GM12878 (cell line): Measurements from ENCODE around the gene C14orf93. TPM values are rescaled to one million over a fixed set of nuclear protein-coding genes. Genes with fewer than 3 reads are reported as not detected.

ENCODE experiments used
- ATAC-seq: fragments of 200-7000 bp; cut with Tn5 transposase; 3 replicates; pipeline ENCODE4 v1.9.1; 2020; ENCODE audit warnings: mild to moderate bottlenecking, moderate library complexity
- BruUV-seq: library from RNA; stranded (reverse); fragments of 400-500 nt; replicated peaks from 2 replicates; lab custom pipeline; 2021; lab: Mats Ljungman, UMichigan
- CTCF ChIA-PET: fragments of 300-600 bp; sonication (Branson Sonifier 250); formaldehyde crosslinking; extraction: SDS; loops from one replicate; lab custom pipeline; 2021; ENCODE audit warnings: inconsistent platforms; lab: Yijun Ruan, JAX
- POLR2A ChIA-PET: fragments of 350-600 bp; formaldehyde crosslinking; extraction: SDS; loops from one replicate; lab custom pipeline; 2021; ENCODE audit warnings: inconsistent platforms; lab: Charles Lee
- RAD21 ChIA-PET: fragments of 300-600 bp; sonication (Branson Sonifier 250); formaldehyde crosslinking; loops from one replicate; lab custom pipeline; 2023; ENCODE audit warnings: antibody characterized with exemption; ENCODE audit not compliant: unreplicated experiment; lab: Charles Lee
- SMC1A ChIA-PET: fragments of 300-600 bp; sonication (Branson Sonifier 250); formaldehyde crosslinking; loops from one replicate; lab custom pipeline; 2023; ENCODE audit not compliant: unreplicated experiment, uncharacterized antibody; lab: Charles Lee
- DNase-seq: peaks from one replicate; pipeline ENCODE4 v3.0.0-alpha.2; 2011; ENCODE audit warnings: low read depth, low spot score
- FAIRE-seq: peaks from 3 replicates; lab custom pipeline; 2011; peaks lifted over from hg19 to GRCh38; lab: Jason Lieb, UNC
- H2AFZ ChIP-seq: 2 replicates; pipeline ENCODE4 v1.6.0; 2011; ENCODE audit warnings: low read depth, low read length, control low read depth; ENCODE audit not compliant: control insufficient read depth
- H3K27ac ChIP-seq: 2 replicates; pipeline ENCODE4 v1.5.1; 2011; ENCODE audit warnings: control low read depth; ENCODE audit not compliant: control insufficient read depth, insufficient read depth
- H3K27me3 ChIP-seq, 2 experiments: replicated peaks in 1 of 2; 2 replicates each; pipeline versions ENCODE4 v1.6.0 to v1.6.1; 2011; ENCODE audit warnings: low read length in 1 of 2; ENCODE audit not compliant: control insufficient read depth in 2 of 2, insufficient read depth in 2 of 2
- H3K36me3 ChIP-seq, 2 experiments: 2 replicates each; pipeline ENCODE4 v1.5.1; 2011; ENCODE audit warnings: low read length in 1 of 2; ENCODE audit not compliant: control insufficient read depth in 2 of 2, insufficient read depth in 2 of 2
- H3K4me1 ChIP-seq: 2 replicates; pipeline ENCODE4 v1.6.1; 2011; ENCODE audit warnings: mild to moderate bottlenecking, low read length, moderate library complexity, mixed read lengths; ENCODE audit not compliant: control insufficient read depth, insufficient read depth
- H3K4me2 ChIP-seq: 2 replicates; pipeline ENCODE4 v1.6.0; 2011; ENCODE audit warnings: control low read depth; ENCODE audit not compliant: control insufficient read depth, insufficient read depth
- H3K4me3 ChIP-seq: fragments of 200-600 bp; sonication (generic); 2 replicates; pipeline ENCODE4 v1.5.1; 2016
- H3K79me2 ChIP-seq: 2 replicates; pipeline ENCODE4 v1.6.0; 2011; ENCODE audit warnings: low read length; ENCODE audit not compliant: control insufficient read depth, insufficient read depth
- H3K9ac ChIP-seq: 2 replicates; pipeline ENCODE4 v1.8.0; 2011; ENCODE audit warnings: low read length, control low read depth, mixed read lengths; ENCODE audit not compliant: control insufficient read depth, insufficient read depth
- H3K9me3 ChIP-seq: replicated peaks from 3 replicates; pipeline ENCODE4 v1.5.1; 2011; ENCODE audit warnings: mild to moderate bottlenecking, low read length; ENCODE audit not compliant: control insufficient read depth, insufficient read depth
- H4K20me1 ChIP-seq: 2 replicates; pipeline ENCODE4 v1.6.0; 2011; ENCODE audit not compliant: control insufficient read depth, insufficient read depth
- CREM ChIP-seq: IDR thresholded peaks from 2 replicates; pipeline ENCODE4 v1.6.1; 2014; ENCODE audit warnings: antibody characterized with exemption, low read depth
- DPF2 ChIP-seq: fragments of 450-650 bp; IDR thresholded peaks from 2 replicates; pipeline ENCODE4 v1.6.1; 2017; ENCODE audit warnings: mild to moderate bottlenecking
- EP300 ChIP-seq, 2 experiments: fragments of 150-350 bp in 1 of 2; IDR thresholded peaks; 2 replicates each; pipeline ENCODE4 v1.6.1; 2011 to 2012; ENCODE audit warnings: low read depth in 2 of 2, low read length in 2 of 2, borderline replicate concordance in 1 of 2, improper control_type of control experiment in 1 of 2, inconsistent platforms in 1 of 2; ENCODE audit not compliant: control insufficient read depth in 1 of 2
- KLF5 ChIP-seq: fragments of 450-650 bp; IDR thresholded peaks from 2 replicates; pipeline ENCODE4 v1.6.1; 2014; ENCODE audit warnings: mild to moderate bottlenecking; ENCODE audit not compliant: partially characterized antibody
- NBN ChIP-seq: fragments of 450-650 bp; IDR thresholded peaks from 2 replicates; pipeline ENCODE4 v1.6.1; 2016
- NFXL1 ChIP-seq: fragments of 450-650 bp; IDR thresholded peaks from 2 replicates; pipeline ENCODE4 v1.6.1; 2017; ENCODE audit warnings: antibody characterized with exemption, mild to moderate bottlenecking, borderline replicate concordance
- NFYB ChIP-seq: IDR thresholded peaks from 2 replicates; pipeline ENCODE4 v1.6.1; 2011; ENCODE audit warnings: low read depth, mild to moderate bottlenecking, low read length, improper control_type of control experiment, moderate library complexity; ENCODE audit not compliant: insufficient read depth
- NR2C1 ChIP-seq: fragments of 450-650 bp; IDR thresholded peaks from 2 replicates; pipeline ENCODE4 v1.6.1; 2017; ENCODE audit warnings: antibody characterized with exemption, mild to moderate bottlenecking, moderate library complexity
- STAT3 ChIP-seq: IDR thresholded peaks from 2 replicates; pipeline ENCODE4 v1.6.1; 2011; ENCODE audit warnings: low read depth, low read length, improper control_type of control experiment
- TAF1 ChIP-seq: IDR thresholded peaks from 2 replicates; pipeline ENCODE4 v1.6.1; 2011; ENCODE audit warnings: mild to moderate bottlenecking, low read depth, low read length, borderline replicate concordance
- WRNIP1 ChIP-seq: IDR thresholded peaks from 2 replicates; pipeline ENCODE4 v1.6.1; 2011; ENCODE audit warnings: low read depth, low read length, improper control_type of control experiment, borderline replicate concordance
- ZNF24 ChIP-seq: fragments of 450-650 bp; IDR thresholded peaks from 2 replicates; pipeline ENCODE4 v1.6.1; 2017; ENCODE audit warnings: antibody characterized with exemption, mild to moderate bottlenecking
- ZSCAN29 ChIP-seq: fragments of 450-650 bp; IDR thresholded peaks from 2 replicates; pipeline ENCODE4 v1.6.1; 2017; ENCODE audit warnings: mild to moderate bottlenecking, moderate library complexity
- WGBS: methylation state at CpG from one replicate; pipeline ENCODE4 v1.1.6; 2016; ENCODE audit warnings: low lambda C conversion rate; ENCODE audit not compliant: insufficient replicate concordance, insufficient coverage; ENCODE audit errors: missing lambda C conversion rate; 5-methylcytosine and 5-hydroxymethylcytosine counted together
- in situ Hi-C: fragments of 300-500 bp; cut with MboI; formaldehyde crosslinking; loops from 9 replicates; pipeline ENCODE4 v1.14.3; 2018; ENCODE audit warnings: mixed read lengths
- intact Hi-C: fragments of 100-400 bp; cut with micrococcal nuclease; formaldehyde crosslinking; loops from one replicate; pipeline ENCODE4 v1.14.2; 2022; ENCODE audit not compliant: unreplicated experiment
- polyA plus RNA-seq, 11 experiments: library from polyadenylated mRNA; depleted of rRNA in 4 of 11; unstranded in 6 of 11; stranded (reverse) in 5 of 11; fragments of >200 nt; fragmentation: Nextera tagmentation in 4 of 11; fragmentation: Illumina TruSeq in 1 of 11; extraction: Ambion mirVana in 4 of 11; extraction: Trizol in 1 of 11; gene quantifications; 1 replicate in 1 of 11; 2 replicates in 10 of 11; pipeline versions ENCODE4 v1.2.1 to v1.2.3, GENCODE V29; 2011 to 2016; ENCODE audit warnings: inconsistent platforms in 2 of 11, missing spikeins in 2 of 11, low read depth in 1 of 11
- total RNA-seq, 4 experiments: library from RNA; depleted of rRNA in 3 of 4; stranded (reverse); fragments of >200 nt in 3 of 4; fragmentation: Illumina TruSeq in 1 of 4; extraction: Trizol in 1 of 4; gene quantifications; 2 replicates each; pipeline versions ENCODE4 v1.2.1 to v1.2.3, GENCODE V29; 2013 to 2021
- TF ChIP-seq, protein P1 (sequence below): fragments of 450-650 bp; IDR thresholded peaks from 2 replicates; pipeline ENCODE4 v1.6.1; 2017; ENCODE audit warnings: mild to moderate bottlenecking, moderate library complexity
- TF ChIP-seq, protein P2 (sequence below): IDR thresholded peaks from 2 replicates; pipeline ENCODE4 v1.6.1; 2011; ENCODE audit warnings: borderline replicate concordance, low read depth, mild to moderate bottlenecking, moderate library complexity, low read length; ENCODE audit not compliant: insufficient read depth, poor library complexity, severe bottlenecking
- TF ChIP-seq, protein P3 (sequence below): IDR thresholded peaks from 2 replicates; pipeline ENCODE4 v1.6.1; 2011; ENCODE audit warnings: low read depth, mild to moderate bottlenecking, low read length, moderate library complexity, borderline replicate concordance; ENCODE audit errors: extremely low read depth

C14orf93 gene
- total and polyA plus RNA-seq, 10 of the 15 experiments (the other 5 are each of a cell fraction or from before 2014, with no cell fraction given), result 1.8 to 13.9 (median 10.2) TPM

DNA sequence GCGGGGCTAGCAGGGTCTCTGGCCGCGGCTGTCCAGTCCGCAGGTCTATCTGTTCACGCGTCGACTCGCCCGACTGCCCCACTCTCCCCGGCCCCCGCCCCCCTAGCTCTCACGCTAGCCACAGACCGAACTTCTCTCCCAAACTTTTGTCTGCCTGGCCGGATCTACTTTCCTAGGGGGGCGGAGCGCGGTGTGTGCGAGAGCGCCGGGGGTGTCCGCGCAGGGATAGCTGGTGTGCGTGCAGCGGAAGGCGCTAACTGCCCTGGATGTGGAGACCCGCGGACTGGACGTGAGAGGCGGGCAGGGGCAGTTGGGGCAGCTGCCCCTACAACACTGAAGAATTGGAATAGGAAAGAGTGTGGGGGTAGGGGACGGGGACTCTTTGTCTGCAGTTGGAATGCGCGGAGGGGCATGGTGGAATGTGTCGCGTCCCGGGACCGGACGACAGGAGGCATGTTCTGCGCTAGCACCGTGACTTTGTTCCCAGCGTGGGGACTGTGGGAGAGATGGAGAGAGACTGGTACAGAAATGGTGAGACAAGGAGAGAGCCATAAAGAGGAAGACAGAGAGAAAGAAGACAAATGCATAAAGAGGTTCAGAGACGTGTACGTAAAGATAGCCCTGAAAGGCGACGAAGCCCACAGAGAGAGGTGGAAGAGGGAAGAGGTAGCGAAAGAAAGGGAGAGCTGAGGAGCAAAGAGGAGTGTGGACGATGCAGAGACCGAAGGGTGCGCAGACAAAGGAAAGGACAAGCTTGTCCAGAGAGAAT is 27.3 kb downstream of the C14orf93 start, which contains the start of gene AJUBA:
Gene AJUBA (minus strand): TSS at position 75 of the 769 bp plus-strand sequence. CDS start 285 bp downstream, outside the sequence.
- peak within 1 kb of the TSS; percentile 25; the same call in 1 of the 2 replicates for H3K9ac ChIP-seq
- H3K27me3 ChIP-seq, result peaks cover 4 to 13% of the 10 kb centered on the region in 2 experiments
- no TSS peak for BruUV-seq
- H3K9me3 ChIP-seq, result no peaks in the 10 kb centered on the region
- DNase-seq (no peak), FAIRE-seq (peak; percentile 7), ATAC-seq (peak; percentile 42)
- no peaks in the 10 kb centered on the region; a peak in 1 of 4 replicates for H3K36me3 ChIP-seq
- no peaks in the 10 kb centered on the region; the same call in 1 of the 2 replicates for H3K4me1 ChIP-seq
- intact Hi-C loops (loop anchor here (1.0 to 10.0 kb wide), 4 partner anchors 9 to 598 kb away; partner anchors contain the start of gene PRMT5), in situ Hi-C loops (loop anchor here (5.0 kb wide), 1 partner anchor 410 kb away; no protein-coding TSS in a partner anchor)
- CTCF ChIA-PET, result interaction anchor here (0.6 to 25.0 kb wide), 18 partner anchors 10 to 594 kb away, joined by 3 to 853 read pairs (median 4); partner anchors contain the start of genes CDH24, HOMEZ, PABPN1 and PRMT5
- peak within 1 kb of the TSS; percentile 73 for H3K4me2 ChIP-seq
- peak within 1 kb of the TSS; percentile 63; the same call in 1 of the 2 replicates for H3K4me3 ChIP-seq
- RAD21 ChIA-PET, result interaction anchor here (0.6 to 9.1 kb wide), 6 partner anchors 8 to 160 kb away, joined by 3 to 224 read pairs (median 10); partner anchors contain the start of genes CDH24 and PRMT5
- SMC1A ChIA-PET, result interaction anchor here (1.0 to 7.6 kb wide), 9 partner anchors 10 to 85 kb away, joined by 3 to 156 read pairs (median 9); partner anchors contain the start of genes CDH24, HAUS4 and PRMT5
- no peak within 1 kb of the TSS for H3K27ac ChIP-seq
- WGBS, result 1% methylated on average over 48 of the region's 48 CpGs
- H3K79me2 ChIP-seq, result no peaks in the 10 kb centered on the region
- H4K20me1 ChIP-seq, result no peaks in the 10 kb centered on the region
- POLR2A ChIA-PET, result no interaction called here
- peak within 1 kb of the TSS; percentile 57 for H2AFZ ChIP-seq
- TF ChIP-seq NBN (peak; percentile 71; the same call in 1 of the 2 replicates), NFXL1 (no peak), ZSCAN29 (no peak), EP300 (IDR thresholded peaks at IDR 0.05; ENCODE audit: borderline replicate concordance in 1 of 2, control insufficient read depth in 1 of 2, low read depth in 2 of 2, low read length in 2 of 2) (no peak), ZNF24 (no peak), CREM (0 out of 2 replicates have a peak, but pooled peaks have one; percentile 37), KLF5 (no peak), WRNIP1 (no peak), STAT3 (no peak), NR2C1 (no peak), DPF2 (0 out of 2 replicates have a peak, but pooled peaks have one; percentile 28), TAF1 (no peak), NFYB (no peak)
- TF ChIP-seq, protein P1, sequence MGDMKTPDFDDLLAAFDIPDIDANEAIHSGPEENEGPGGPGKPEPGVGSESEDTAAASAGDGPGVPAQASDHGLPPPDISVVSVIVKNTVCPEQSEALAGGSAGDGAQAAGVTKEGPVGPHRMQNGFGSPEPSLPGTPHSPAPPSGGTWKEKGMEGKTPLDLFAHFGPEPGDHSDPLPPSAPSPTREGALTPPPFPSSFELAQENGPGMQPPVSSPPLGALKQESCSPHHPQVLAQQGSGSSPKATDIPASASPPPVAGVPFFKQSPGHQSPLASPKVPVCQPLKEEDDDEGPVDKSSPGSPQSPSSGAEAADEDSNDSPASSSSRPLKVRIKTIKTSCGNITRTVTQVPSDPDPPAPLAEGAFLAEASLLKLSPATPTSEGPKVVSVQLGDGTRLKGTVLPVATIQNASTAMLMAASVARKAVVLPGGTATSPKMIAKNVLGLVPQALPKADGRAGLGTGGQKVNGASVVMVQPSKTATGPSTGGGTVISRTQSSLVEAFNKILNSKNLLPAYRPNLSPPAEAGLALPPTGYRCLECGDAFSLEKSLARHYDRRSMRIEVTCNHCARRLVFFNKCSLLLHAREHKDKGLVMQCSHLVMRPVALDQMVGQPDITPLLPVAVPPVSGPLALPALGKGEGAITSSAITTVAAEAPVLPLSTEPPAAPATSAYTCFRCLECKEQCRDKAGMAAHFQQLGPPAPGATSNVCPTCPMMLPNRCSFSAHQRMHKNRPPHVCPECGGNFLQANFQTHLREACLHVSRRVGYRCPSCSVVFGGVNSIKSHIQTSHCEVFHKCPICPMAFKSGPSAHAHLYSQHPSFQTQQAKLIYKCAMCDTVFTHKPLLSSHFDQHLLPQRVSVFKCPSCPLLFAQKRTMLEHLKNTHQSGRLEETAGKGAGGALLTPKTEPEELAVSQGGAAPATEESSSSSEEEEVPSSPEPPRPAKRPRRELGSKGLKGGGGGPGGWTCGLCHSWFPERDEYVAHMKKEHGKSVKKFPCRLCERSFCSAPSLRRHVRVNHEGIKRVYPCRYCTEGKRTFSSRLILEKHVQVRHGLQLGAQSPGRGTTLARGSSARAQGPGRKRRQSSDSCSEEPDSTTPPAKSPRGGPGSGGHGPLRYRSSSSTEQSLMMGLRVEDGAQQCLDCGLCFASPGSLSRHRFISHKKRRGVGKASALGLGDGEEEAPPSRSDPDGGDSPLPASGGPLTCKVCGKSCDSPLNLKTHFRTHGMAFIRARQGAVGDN, result no peak
- TF ChIP-seq, protein P2, sequence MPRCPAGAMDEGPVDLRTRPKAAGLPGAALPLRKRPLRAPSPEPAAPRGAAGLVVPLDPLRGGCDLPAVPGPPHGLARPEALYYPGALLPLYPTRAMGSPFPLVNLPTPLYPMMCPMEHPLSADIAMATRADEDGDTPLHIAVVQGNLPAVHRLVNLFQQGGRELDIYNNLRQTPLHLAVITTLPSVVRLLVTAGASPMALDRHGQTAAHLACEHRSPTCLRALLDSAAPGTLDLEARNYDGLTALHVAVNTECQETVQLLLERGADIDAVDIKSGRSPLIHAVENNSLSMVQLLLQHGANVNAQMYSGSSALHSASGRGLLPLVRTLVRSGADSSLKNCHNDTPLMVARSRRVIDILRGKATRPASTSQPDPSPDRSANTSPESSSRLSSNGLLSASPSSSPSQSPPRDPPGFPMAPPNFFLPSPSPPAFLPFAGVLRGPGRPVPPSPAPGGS, result no peak
- TF ChIP-seq, protein P3, sequence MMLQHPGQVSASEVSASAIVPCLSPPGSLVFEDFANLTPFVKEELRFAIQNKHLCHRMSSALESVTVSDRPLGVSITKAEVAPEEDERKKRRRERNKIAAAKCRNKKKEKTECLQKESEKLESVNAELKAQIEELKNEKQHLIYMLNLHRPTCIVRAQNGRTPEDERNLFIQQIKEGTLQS, result no peak
